ENCODE data around the gene SPDYC. TPM values are rescaled to one million over a fixed set of nuclear protein-coding genes. Genes with fewer than 3 reads are reported as not detected.

The SPDYC gene
- total RNA-seq, 3 donors from 2014 or later, result not detected

- peaks cover 0 to 3% of the 10 kb centered on the region in 2 donors for H3K4me1 ChIP-seq
- no peak for DNase-seq (ENCODE audit: low spot score in 2 of 2)
- no peak for TF ChIP-seq POLR2A (IDR thresholded peaks at IDR 0.05)
- no peak for TF ChIP-seq CTCF (IDR thresholded peaks at IDR 0.05)
- intact Hi-C loops (cut with DNase I; ENCODE audit: low total_unique reads), result no loop called here
- H3K27me3 ChIP-seq, result no peaks in the 10 kb centered on the region
- peak overlapping the region in 1 of 2 donors; percentile 52 for H3K27ac ChIP-seq
- no peaks in the 10 kb centered on the region for H3K9me3 ChIP-seq
- no peak overlapping the region for H3K4me3 ChIP-seq
- H3K36me3 ChIP-seq, result no peaks in the 10 kb centered on the region
These were observed 49.8 kb downstream of the SPDYC start for GRCh38 chr11:65219930-65220213.

- Histone ChIP-seq H3K9me3 (no peaks in the 10 kb centered on the region), H3K4me3 (no peak overlapping the region), H3K36me3 (no peaks in the 10 kb centered on the region), H3K27ac (no peak overlapping the region), H3K27me3 (no peaks in the 10 kb centered on the region), H3K4me1 (peaks cover 0 to 8% of the 10 kb centered on the region in 2 donors)
- intact Hi-C loops (cut with DNase I; ENCODE audit: low total_unique reads), result no loop called here
- no peak for DNase-seq (ENCODE audit: low spot score in 2 of 2)
- TF ChIP-seq CTCF (IDR thresholded peaks at IDR 0.05) (no peak), POLR2A (IDR thresholded peaks at IDR 0.05) (no peak), POLR2AphosphoS5 (IDR thresholded peaks at IDR 0.05) (no peak)
These were observed 51.0 kb downstream of the SPDYC start for GRCh38 chr11:65221026-65221425.

Other genes starting within 250 kb of the SPDYC start
- gene PPP2R5B, start 245.5 kb upstream of the SPDYC start, total RNA-seq, result 10 to 100 TPM; 12.8 to 14.0 (median 13.8) TPM
- gene GPHA2, start 234.3 kb upstream of the SPDYC start, total RNA-seq, result not detected
- not detected for gene MAJIN, start 198.1 kb upstream of the SPDYC start, total RNA-seq
- gene BATF2, start 173.3 kb upstream of the SPDYC start, total RNA-seq, result 1 to 10 TPM in 1 of 3 donors, under 1 TPM in 2; 0.33 to 1.5 (median 0.64) TPM
- 100 to 1,000 TPM in 2 of 3 donors, 10 to 100 TPM in 1; 99.8 to 193 (median 154) TPM for gene ARL2, start 156.1 kb upstream of the SPDYC start, total RNA-seq
- 10 to 100 TPM; 17.0 to 22.7 (median 17.1) TPM for gene SNX15, start 142.8 kb upstream of the SPDYC start, total RNA-seq
- 1 to 10 TPM; 7.5 to 9.2 (median 7.5) TPM for gene SAC3D1, start 129.0 kb upstream of the SPDYC start, total RNA-seq
- gene NAALADL1, start 111.7 kb upstream of the SPDYC start, total RNA-seq, result 10 to 100 TPM; 15.5 to 28.8 (median 19.2) TPM
- gene CDCA5, start 86.2 kb upstream of the SPDYC start, total RNA-seq, result 1 to 10 TPM in 1 of 3 donors, under 1 TPM in 2; 0.96 to 1.2 (median 0.98) TPM
- 10 to 100 TPM; 33.8 to 44.1 (median 44.0) TPM for gene ZFPL1, start 86.0 kb upstream of the SPDYC start, total RNA-seq
- gene VPS51, start 74.0 kb upstream of the SPDYC start, total RNA-seq, result 100 to 1,000 TPM; 166 to 317 (median 218) TPM
- 100 to 1,000 TPM in 1 of 3 donors, 10 to 100 TPM in 2; 38.8 to 189 (median 44.2) TPM for gene TM7SF2, start 58.4 kb upstream of the SPDYC start, total RNA-seq
- 10 to 100 TPM; 14.6 to 23.3 (median 20.3) TPM for gene ZNHIT2, start 52.5 kb upstream of the SPDYC start, total RNA-seq
- 1,000 to 10,000 TPM in 1 of 3 donors, 100 to 1,000 TPM in 2; 786 to 1,230 (median 855) TPM for gene FAU, start 48.1 kb upstream of the SPDYC start, total RNA-seq
- 10 to 100 TPM; 66.2 to 92.6 (median 72.8) TPM for gene MRPL49, start 47.9 kb upstream of the SPDYC start, total RNA-seq
- 10 to 100 TPM; 25.8 to 31.7 (median 27.2) TPM for gene SYVN1, start 35.7 kb upstream of the SPDYC start, total RNA-seq
- 100 to 1,000 TPM; 112 to 167 (median 140) TPM for gene CAPN1, start 11.7 kb downstream of the SPDYC start, total RNA-seq
- 10 to 100 TPM in 2 of 3 donors, 1 to 10 TPM in 1; 6.4 to 17.9 (median 13.8) TPM for gene POLA2, start 91.7 kb downstream of the SPDYC start, total RNA-seq
- gene CDC42EP2, start 144.6 kb downstream of the SPDYC start, total RNA-seq, result 10 to 100 TPM; 11.3 to 20.8 (median 13.4) TPM
- 10 to 100 TPM; 30.7 to 44.8 (median 39.7) TPM for gene DPF2, start 163.6 kb downstream of the SPDYC start, total RNA-seq
- 1 to 10 TPM in 1 of 3 donors, under 1 TPM in 1, not detected in 1; 0.29 to 1.3 TPM for gene TIGD3, start 184.5 kb downstream of the SPDYC start, total RNA-seq
- 1 to 10 TPM; 5.4 to 9.1 (median 6.6) TPM for gene SLC25A45, start 212.4 kb downstream of the SPDYC start, total RNA-seq
- 10 to 100 TPM; 22.9 to 57.0 (median 49.0) TPM for gene FRMD8, start 216.4 kb downstream of the SPDYC start, total RNA-seq

All from breast epithelium (tissue), 4 donors.